Measurements from ENCODE around the gene PRAMEF1.
"Not testable (repeated sequence)": the region's sequence is repeated elsewhere in the genome, so short reads cannot be mapped to it uniquely, and the experiment has no call there.

The PRAMEF1 gene

GRCh38 chr1:12773438-12773837 is 17.8 kb upstream of the PRAMEF1 start, which contains the start of gene PRAMEF12:
PRAMEF12 (plus strand) TSS chr1:12773738; CDS start chr1:12774868, 1,130 bp downstream.
- in situ Hi-C loops (cut with MboI; ENCODE audit: low sequenced_read_pairs, unreplicated experiment), result no loop called here
- no peak for DNase-seq (ENCODE audit: low spot score)
- TF ChIP-seq CTCF (IDR thresholded peaks at IDR 0.05; ENCODE audit: borderline replicate concordance, control extremely low read depth, extremely low read depth, insufficient read depth, missing control alignments), result no peak

- no peak for TF ChIP-seq CTCF (IDR thresholded peaks at IDR 0.05; ENCODE audit: borderline replicate concordance, control extremely low read depth, extremely low read depth, insufficient read depth, missing control alignments)
- no peak for DNase-seq (ENCODE audit: low spot score)
- in situ Hi-C loops (cut with MboI; ENCODE audit: low sequenced_read_pairs, unreplicated experiment), result loop anchor here (25.0 kb wide), 1 partner anchor 462 kb away; the partner anchor contains the start of gene PRAMEF18
Measured at GRCh38 chr1:12774801-12775345, 16.3 kb upstream of the PRAMEF1 start.

GRCh38 chr1:12775443-12775842 is 15.8 kb upstream of the PRAMEF1 start:
- DNase-seq (ENCODE audit: low spot score), result no peak
- in situ Hi-C loops (cut with MboI; ENCODE audit: low sequenced_read_pairs, unreplicated experiment), result loop anchor here (25.0 kb wide), 1 partner anchor 462 kb away; the partner anchor contains the start of gene PRAMEF18
- no peak for TF ChIP-seq CTCF (IDR thresholded peaks at IDR 0.05; ENCODE audit: borderline replicate concordance, control extremely low read depth, extremely low read depth, insufficient read depth, missing control alignments)

GRCh38 chr1:12776801-12777557 is 14.2 kb upstream of the PRAMEF1 start:
- no peak for DNase-seq (ENCODE audit: low spot score)
- no peak for TF ChIP-seq CTCF (IDR thresholded peaks at IDR 0.05; ENCODE audit: borderline replicate concordance, control extremely low read depth, extremely low read depth, insufficient read depth, missing control alignments)
- in situ Hi-C loops (cut with MboI; ENCODE audit: low sequenced_read_pairs, unreplicated experiment), result loop anchor here (25.0 kb wide), 1 partner anchor 460 kb away; the partner anchor contains the start of gene PRAMEF18

GRCh38 chr1:12778061-12778460 is 13.1 kb upstream of the PRAMEF1 start:
- no peak for DNase-seq (ENCODE audit: low spot score)
- in situ Hi-C loops (cut with MboI; ENCODE audit: low sequenced_read_pairs, unreplicated experiment), result loop anchor here (25.0 kb wide), 1 partner anchor 459 kb away; the partner anchor contains the start of gene PRAMEF18
- no peak for TF ChIP-seq CTCF (IDR thresholded peaks at IDR 0.05; ENCODE audit: borderline replicate concordance, control extremely low read depth, extremely low read depth, insufficient read depth, missing control alignments)

GRCh38 chr1:12778907-12779306 is 12.3 kb upstream of the PRAMEF1 start:
- in situ Hi-C loops (cut with MboI; ENCODE audit: low sequenced_read_pairs, unreplicated experiment), result loop anchor here (25.0 kb wide), 1 partner anchor 458 kb away; the partner anchor contains the start of gene PRAMEF18
- no peak for TF ChIP-seq CTCF (IDR thresholded peaks at IDR 0.05; ENCODE audit: borderline replicate concordance, control extremely low read depth, extremely low read depth, insufficient read depth, missing control alignments)
- no peak for DNase-seq (ENCODE audit: low spot score)

GRCh38 chr1:12781488-12781887 is 9.7 kb upstream of the PRAMEF1 start:
- not testable (repeated sequence) for DNase-seq (ENCODE audit: low spot score)
- in situ Hi-C loops (cut with MboI; ENCODE audit: low sequenced_read_pairs, unreplicated experiment), result loop anchor here (25.0 kb wide), 1 partner anchor 456 kb away; the partner anchor contains the start of gene PRAMEF18

GRCh38 chr1:12783783-12784182 is 7.4 kb upstream of the PRAMEF1 start:
- DNase-seq (ENCODE audit: low spot score), result not testable (repeated sequence)
- in situ Hi-C loops (cut with MboI; ENCODE audit: low sequenced_read_pairs, unreplicated experiment), result loop anchor here (25.0 kb wide), 1 partner anchor 454 kb away; the partner anchor contains the start of gene PRAMEF18

- DNase-seq (ENCODE audit: low spot score), result not testable (repeated sequence)
- in situ Hi-C loops (cut with MboI; ENCODE audit: low sequenced_read_pairs, unreplicated experiment), result loop anchor here (25.0 kb wide), 1 partner anchor 453 kb away; the partner anchor contains the start of gene PRAMEF18
Measured at GRCh38 chr1:12784729-12785128, 6.5 kb upstream of the PRAMEF1 start.
